ENCODE measurements around the gene DNAJC22. TPM values are rescaled to one million over a fixed set of nuclear protein-coding genes. Genes with fewer than 3 reads are reported as not detected.

DNAJC22 gene
- total and polyA plus RNA-seq, 9 of the 15 experiments (the other 6 are each of a cell fraction or from before 2014, with no cell fraction given) = 0.10 to 1.2 (median 0.47) TPM

DNA sequence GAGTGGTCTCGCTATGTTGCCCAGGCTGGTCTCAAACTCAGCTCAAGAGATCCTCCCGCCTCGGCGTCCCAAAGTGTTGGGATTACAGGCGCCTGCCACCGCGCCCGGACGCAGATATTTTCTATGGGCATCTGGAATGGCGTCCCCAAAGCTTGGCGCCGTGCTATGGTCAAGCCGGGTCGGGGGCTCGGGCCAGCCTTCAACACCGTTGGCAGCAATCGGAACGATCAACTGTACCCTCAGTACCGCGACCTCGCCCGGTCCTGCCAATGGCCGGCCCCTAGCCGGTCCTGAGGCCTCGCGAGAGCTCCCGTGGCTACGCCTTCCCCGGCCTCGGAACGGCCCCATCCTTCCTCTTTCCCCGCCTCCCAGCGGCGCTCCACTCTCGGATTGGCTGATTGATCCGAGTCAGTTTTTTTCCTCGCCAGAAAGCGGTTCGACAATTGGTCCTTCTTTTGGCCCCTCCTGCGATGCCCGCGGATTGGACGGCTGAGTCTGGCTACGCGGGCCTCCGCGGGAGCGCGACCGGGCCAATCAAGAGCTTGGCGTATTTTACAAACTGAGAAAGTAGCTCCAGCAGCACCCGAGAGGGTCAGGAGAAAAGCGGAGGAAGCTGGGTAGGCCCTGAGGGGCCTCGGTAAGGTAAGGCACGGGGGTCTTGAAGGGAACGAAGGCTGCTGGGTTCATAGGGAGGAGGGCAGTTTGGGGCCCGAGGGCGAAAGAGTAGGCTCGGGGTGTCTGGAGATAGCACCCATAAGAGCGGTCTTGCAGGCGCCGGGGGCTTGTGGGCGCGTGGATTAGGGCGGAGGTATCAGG lies 23.8 kb upstream of the DNAJC22 start, which contains the start of gene TROAP (continued):
- TF ChIP-seq, protein P1, sequence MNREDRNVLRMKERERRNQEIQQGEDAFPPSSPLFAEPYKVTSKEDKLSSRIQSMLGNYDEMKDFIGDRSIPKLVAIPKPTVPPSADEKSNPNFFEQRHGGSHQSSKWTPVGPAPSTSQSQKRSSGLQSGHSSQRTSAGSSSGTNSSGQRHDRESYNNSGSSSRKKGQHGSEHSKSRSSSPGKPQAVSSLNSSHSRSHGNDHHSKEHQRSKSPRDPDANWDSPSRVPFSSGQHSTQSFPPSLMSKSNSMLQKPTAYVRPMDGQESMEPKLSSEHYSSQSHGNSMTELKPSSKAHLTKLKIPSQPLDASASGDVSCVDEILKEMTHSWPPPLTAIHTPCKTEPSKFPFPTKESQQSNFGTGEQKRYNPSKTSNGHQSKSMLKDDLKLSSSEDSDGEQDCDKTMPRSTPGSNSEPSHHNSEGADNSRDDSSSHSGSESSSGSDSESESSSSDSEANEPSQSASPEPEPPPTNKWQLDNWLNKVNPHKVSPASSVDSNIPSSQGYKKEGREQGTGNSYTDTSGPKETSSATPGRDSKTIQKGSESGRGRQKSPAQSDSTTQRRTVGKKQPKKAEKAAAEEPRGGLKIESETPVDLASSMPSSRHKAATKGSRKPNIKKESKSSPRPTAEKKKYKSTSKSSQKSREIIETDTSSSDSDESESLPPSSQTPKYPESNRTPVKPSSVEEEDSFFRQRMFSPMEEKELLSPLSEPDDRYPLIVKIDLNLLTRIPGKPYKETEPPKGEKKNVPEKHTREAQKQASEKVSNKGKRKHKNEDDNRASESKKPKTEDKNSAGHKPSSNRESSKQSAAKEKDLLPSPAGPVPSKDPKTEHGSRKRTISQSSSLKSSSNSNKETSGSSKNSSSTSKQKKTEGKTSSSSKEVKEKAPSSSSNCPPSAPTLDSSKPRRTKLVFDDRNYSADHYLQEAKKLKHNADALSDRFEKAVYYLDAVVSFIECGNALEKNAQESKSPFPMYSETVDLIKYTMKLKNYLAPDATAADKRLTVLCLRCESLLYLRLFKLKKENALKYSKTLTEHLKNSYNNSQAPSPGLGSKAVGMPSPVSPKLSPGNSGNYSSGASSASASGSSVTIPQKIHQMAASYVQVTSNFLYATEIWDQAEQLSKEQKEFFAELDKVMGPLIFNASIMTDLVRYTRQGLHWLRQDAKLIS (CRISPR knock-in tag; IDR thresholded peaks at IDR 0.05) = no peak
- 0 out of 2 replicates have a peak, but pooled peaks have one; percentile 54 for TF ChIP-seq ERF (CRISPR knock-in tag; IDR thresholded peaks at IDR 0.05)
- TF ChIP-seq RUNX1 (IDR thresholded peaks at IDR 0.05; ENCODE audit: low read depth) = no peak
- TF ChIP-seq, protein P2, sequence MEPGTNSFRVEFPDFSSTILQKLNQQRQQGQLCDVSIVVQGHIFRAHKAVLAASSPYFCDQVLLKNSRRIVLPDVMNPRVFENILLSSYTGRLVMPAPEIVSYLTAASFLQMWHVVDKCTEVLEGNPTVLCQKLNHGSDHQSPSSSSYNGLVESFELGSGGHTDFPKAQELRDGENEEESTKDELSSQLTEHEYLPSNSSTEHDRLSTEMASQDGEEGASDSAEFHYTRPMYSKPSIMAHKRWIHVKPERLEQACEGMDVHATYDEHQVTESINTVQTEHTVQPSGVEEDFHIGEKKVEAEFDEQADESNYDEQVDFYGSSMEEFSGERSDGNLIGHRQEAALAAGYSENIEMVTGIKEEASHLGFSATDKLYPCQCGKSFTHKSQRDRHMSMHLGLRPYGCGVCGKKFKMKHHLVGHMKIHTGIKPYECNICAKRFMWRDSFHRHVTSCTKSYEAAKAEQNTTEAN (CRISPR knock-in tag; IDR thresholded peaks at IDR 0.05) = no peak
- TF ChIP-seq NCOR1 (IDR thresholded peaks at IDR 0.05) = no peak
- TF ChIP-seq CREB1 (IDR thresholded peaks at IDR 0.05) = peak; percentile 81
- peak; percentile 78 for TF ChIP-seq CREB1 (CRISPR knock-in tag; IDR thresholded peaks at IDR 0.05)
- TF ChIP-seq SMC3 (conservative IDR thresholded peaks at IDR 0.05; ENCODE audit: insufficient read depth, low read depth, low read length) = no peak
- TF ChIP-seq, protein P3, sequence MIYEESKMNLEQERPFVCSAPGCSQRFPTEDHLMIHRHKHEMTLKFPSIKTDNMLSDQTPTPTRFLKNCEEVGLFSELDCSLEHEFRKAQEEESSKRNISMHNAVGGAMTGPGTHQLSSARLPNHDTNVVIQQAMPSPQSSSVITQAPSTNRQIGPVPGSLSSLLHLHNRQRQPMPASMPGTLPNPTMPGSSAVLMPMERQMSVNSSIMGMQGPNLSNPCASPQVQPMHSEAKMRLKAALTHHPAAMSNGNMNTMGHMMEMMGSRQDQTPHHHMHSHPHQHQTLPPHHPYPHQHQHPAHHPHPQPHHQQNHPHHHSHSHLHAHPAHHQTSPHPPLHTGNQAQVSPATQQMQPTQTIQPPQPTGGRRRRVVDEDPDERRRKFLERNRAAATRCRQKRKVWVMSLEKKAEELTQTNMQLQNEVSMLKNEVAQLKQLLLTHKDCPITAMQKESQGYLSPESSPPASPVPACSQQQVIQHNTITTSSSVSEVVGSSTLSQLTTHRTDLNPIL (CRISPR knock-in tag; IDR thresholded peaks at IDR 0.05) = no peak
- no peak for TF ChIP-seq NELFE (IDR thresholded peaks at IDR 0.05; ENCODE audit: insufficient read depth, insufficient read length)
- no peak for TF ChIP-seq RBM15 (IDR thresholded peaks at IDR 0.05; ENCODE audit: insufficient read depth, low read length)
- no peak for TF ChIP-seq ELF4 (CRISPR knock-in tag; IDR thresholded peaks at IDR 0.05)
- TF ChIP-seq, protein P4, sequence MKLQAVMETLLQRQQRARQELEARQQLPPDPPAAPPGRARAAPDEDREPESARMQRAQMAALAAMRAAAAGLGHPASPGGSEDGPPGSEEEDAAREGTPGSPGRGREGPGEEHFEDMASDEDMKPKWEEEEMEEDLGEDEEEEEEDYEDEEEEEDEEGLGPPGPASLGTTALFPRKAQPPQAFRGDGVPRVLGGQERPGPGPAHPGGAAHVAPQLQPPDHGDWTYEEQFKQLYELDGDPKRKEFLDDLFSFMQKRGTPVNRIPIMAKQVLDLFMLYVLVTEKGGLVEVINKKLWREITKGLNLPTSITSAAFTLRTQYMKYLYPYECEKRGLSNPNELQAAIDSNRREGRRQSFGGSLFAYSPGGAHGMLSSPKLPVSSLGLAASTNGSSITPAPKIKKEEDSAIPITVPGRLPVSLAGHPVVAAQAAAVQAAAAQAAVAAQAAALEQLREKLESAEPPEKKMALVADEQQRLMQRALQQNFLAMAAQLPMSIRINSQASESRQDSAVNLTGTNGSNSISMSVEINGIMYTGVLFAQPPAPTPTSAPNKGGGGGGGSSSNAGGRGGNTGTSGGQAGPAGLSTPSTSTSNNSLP (IDR thresholded peaks at IDR 0.05; ENCODE audit: borderline replicate concordance, low read depth, low read length) = no peak
- TF ChIP-seq NFYB (IDR thresholded peaks at IDR 0.05; ENCODE audit: extremely low read depth, insufficient read length) = peak; percentile 83
- TF ChIP-seq PCBP1 (IDR thresholded peaks at IDR 0.05; ENCODE audit: low read depth, low read length, poor library complexity, severe bottlenecking) = peak; percentile 53
- TF ChIP-seq, protein P5, sequence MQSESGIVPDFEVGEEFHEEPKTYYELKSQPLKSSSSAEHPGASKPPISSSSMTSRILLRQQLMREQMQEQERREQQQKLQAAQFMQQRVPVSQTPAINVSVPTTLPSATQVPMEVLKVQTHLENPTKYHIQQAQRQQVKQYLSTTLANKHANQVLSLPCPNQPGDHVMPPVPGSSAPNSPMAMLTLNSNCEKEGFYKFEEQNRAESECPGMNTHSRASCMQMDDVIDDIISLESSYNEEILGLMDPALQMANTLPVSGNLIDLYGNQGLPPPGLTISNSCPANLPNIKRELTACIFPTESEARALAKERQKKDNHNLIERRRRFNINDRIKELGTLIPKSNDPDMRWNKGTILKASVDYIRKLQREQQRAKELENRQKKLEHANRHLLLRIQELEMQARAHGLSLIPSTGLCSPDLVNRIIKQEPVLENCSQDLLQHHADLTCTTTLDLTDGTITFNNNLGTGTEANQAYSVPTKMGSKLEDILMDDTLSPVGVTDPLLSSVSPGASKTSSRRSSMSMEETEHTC (IDR thresholded peaks at IDR 0.05) = no peak
- TF ChIP-seq BRCA1 (IDR thresholded peaks at IDR 0.05) = no peak
- TF ChIP-seq BRCA1 (CRISPR knock-in tag; IDR thresholded peaks at IDR 0.05) = no peak
